NCI-H748 treated with DMSO at 0.1 percent for 48 hours (cell line): ENCODE data around the gene MROH2B.

Source experiments
- DNase-seq: peaks from one replicate; lab custom pipeline; 2025; lab: John Stamatoyannopoulos, UW

Gene MROH2B

GRCh38 chr5:41071242-41071641 is at the start of gene MROH2B:
MROH2B (minus strand) TSS chr5:41071342; CDS start chr5:41070852, 490 bp downstream.
- DNase-seq = no peak

- DNase-seq = no peak
These were observed 49.5 kb upstream of the MROH2B start for GRCh38 chr5:41120600-41120999.

- DNase-seq = no peak
These were observed 47.0 kb upstream of the MROH2B start for GRCh38 chr5:41118177-41118576.

GRCh38 chr5:41115281-41115680 is 44.1 kb upstream of the MROH2B start:
- DNase-seq = no peak

GRCh38 chr5:41112486-41113455 is 41.6 kb upstream of the MROH2B start:
- DNase-seq = no peak

GRCh38 chr5:41109186-41109585 is 38.0 kb upstream of the MROH2B start:
- no peak for DNase-seq

GRCh38 chr5:41102341-41102740 is 31.2 kb upstream of the MROH2B start:
- no peak for DNase-seq

- no peak for DNase-seq
These were observed 26.5 kb upstream of the MROH2B start for GRCh38 chr5:41097642-41098041.

- no peak for DNase-seq
These were observed 24.4 kb upstream of the MROH2B start for GRCh38 chr5:41095324-41096101.

GRCh38 chr5:41094871-41095270 is 23.7 kb upstream of the MROH2B start:
- no peak for DNase-seq

GRCh38 chr5:41093803-41094202 is 22.7 kb upstream of the MROH2B start:
- DNase-seq = no peak

GRCh38 chr5:41087461-41087860 is 16.3 kb upstream of the MROH2B start:
- DNase-seq = no peak

- DNase-seq = no peak
These were observed 12.2 kb upstream of the MROH2B start for GRCh38 chr5:41083306-41083705.

GRCh38 chr5:41071975-41072374 is 833 bp upstream of the MROH2B start:
- no peak for DNase-seq

- peak; percentile 18 for DNase-seq
These were observed 3.2 kb downstream of the MROH2B start for GRCh38 chr5:41067714-41068568.

- DNase-seq = no peak
These were observed 5.3 kb downstream of the MROH2B start for GRCh38 chr5:41065691-41066335.

GRCh38 chr5:41057940-41058339 is 13.2 kb downstream of the MROH2B start:
- no peak for DNase-seq

- DNase-seq = no peak
These were observed 13.9 kb downstream of the MROH2B start for GRCh38 chr5:41057231-41057630.

GRCh38 chr5:41048986-41049385 is 22.2 kb downstream of the MROH2B start:
- no peak for DNase-seq

GRCh38 chr5:41043109-41043747 is 27.9 kb downstream of the MROH2B start:
- no peak for DNase-seq

- no peak for DNase-seq
These were observed 38.2 kb downstream of the MROH2B start for GRCh38 chr5:41032973-41033372.
